PC-3 (cell line): ENCODE measurements around the gene ZDHHC6.

Source experiments
- CTCF ChIP-seq: fragments of 300-600 bp; sonication (generic); conservative IDR thresholded peaks from 2 replicates; pipeline ENCODE4 v1.5.1; 2017; ENCODE audit warnings: antibody characterized with exemption, low read depth, mild to moderate bottlenecking, low read length
- EZH2 ChIP-seq: fragments of 300-600 bp; sonication (generic); IDR thresholded peaks from one replicate; pipeline ENCODE4 v1.6.1; 2017; ENCODE audit warnings: antibody characterized with exemption, mild to moderate bottlenecking, low read length; ENCODE audit not compliant: unreplicated experiment
- EZH2phosphoT487 ChIP-seq: fragments of 300-600 bp; sonication (generic); IDR thresholded peaks from 2 replicates; pipeline ENCODE4 v1.6.1; 2018; ENCODE audit warnings: mild to moderate bottlenecking, antibody characterized with exemption, low read length, borderline replicate concordance

- TF ChIP-seq CTCF, result no peak
- TF ChIP-seq EZH2, result no peak
- no peak for TF ChIP-seq EZH2phosphoT487
Observed at GRCh38 chr10:112448888-112449287, 2.2 kb upstream of the ZDHHC6 start.
